A673 (cell line): Measurements from ENCODE around the gene HOXA6. TPM values are rescaled to one million over a fixed set of nuclear protein-coding genes. Genes with fewer than 3 reads are reported as not detected.

Experiments
- BruUV-seq: library from RNA; stranded (reverse); fragments of 400-500 nt; replicated peaks from 2 replicates; lab custom pipeline; 2021; lab: Mats Ljungman, UMichigan
- CTCF ChIA-PET: fragments of 300-600 bp; sonication (Branson Sonifier 250); formaldehyde crosslinking; loops from one replicate; lab custom pipeline; 2022; ENCODE audit warnings: antibody characterized with exemption; lab: Charles Lee
- POLR2A ChIA-PET: fragments of 300-600 bp; sonication (Branson Sonifier 250); formaldehyde crosslinking; loops from one replicate; lab custom pipeline; 2022; ENCODE audit warnings: antibody characterized with exemption; ENCODE audit not compliant: low non-redundant PET; lab: Charles Lee
- DNase-seq: peaks from one replicate; pipeline ENCODE4 v3.0.0-alpha.2; 2015; ENCODE audit warnings: low spot score
- H3K27ac ChIP-seq: fragments of 200-600 bp; sonication (generic); 2 replicates; pipeline ENCODE4 v1.5.1; 2016; ENCODE audit warnings: mixed run types, low read depth, mild to moderate bottlenecking, mixed read lengths, antibody characterized with exemption, low read length; ENCODE audit not compliant: poor library complexity, severe bottlenecking
- H3K27me3 ChIP-seq: fragments of 200-600 bp; sonication (generic); replicated peaks from 2 replicates; pipeline ENCODE4 v1.6.1; 2017; ENCODE audit warnings: mixed run types, low read depth, mild to moderate bottlenecking, mixed read lengths, antibody characterized with exemption, low read length; ENCODE audit not compliant: insufficient read depth, poor library complexity
- H3K36me3 ChIP-seq: fragments of 200-600 bp; sonication (generic); 2 replicates; pipeline ENCODE4 v1.6.1; 2016; ENCODE audit warnings: mixed run types, mild to moderate bottlenecking, mixed read lengths, antibody characterized with exemption, low read length; ENCODE audit not compliant: insufficient read depth, poor library complexity, severe bottlenecking
- H3K4me1 ChIP-seq: fragments of 200-600 bp; sonication (generic); 2 replicates; pipeline ENCODE4 v1.6.1; 2017; ENCODE audit warnings: mixed run types, mild to moderate bottlenecking, mixed read lengths, antibody characterized with exemption, low read length; ENCODE audit not compliant: insufficient read depth, poor library complexity, severe bottlenecking
- H3K4me3 ChIP-seq: fragments of 200-600 bp; sonication (generic); 2 replicates; pipeline ENCODE4 v1.5.1; 2016; ENCODE audit warnings: low read depth, mixed run types, mild to moderate bottlenecking, mixed read lengths, low read length; ENCODE audit not compliant: poor library complexity, severe bottlenecking
- H3K9me3 ChIP-seq: fragments of 200-600 bp; sonication (generic); 2 replicates; pipeline ENCODE4 v1.6.1; 2016; ENCODE audit warnings: mixed run types, low read depth, mild to moderate bottlenecking, mixed read lengths, antibody characterized with exemption, low read length; ENCODE audit not compliant: poor library complexity, severe bottlenecking
- CTCF ChIP-seq: fragments of 300-800, 200-600 bp; sonication (generic); conservative IDR thresholded peaks from 2 replicates; pipeline ENCODE4 v1.5.1; 2017; ENCODE audit warnings: low read depth, mild to moderate bottlenecking, antibody characterized with exemption, low read length, moderate library complexity, mixed read lengths
- EZH2 ChIP-seq: fragments of 200-600 bp; sonication (generic); IDR thresholded peaks from 2 replicates; pipeline ENCODE4 v1.6.1; 2017; ENCODE audit warnings: borderline replicate concordance, low read depth, mild to moderate bottlenecking, mixed read lengths, antibody characterized with exemption, low read length; ENCODE audit not compliant: poor library complexity, severe bottlenecking
- intact Hi-C: fragments of 100-400 bp; cut with micrococcal nuclease; formaldehyde crosslinking; loops from one replicate; pipeline ENCODE4 v1.10.0; 2022; ENCODE audit not compliant: unreplicated experiment
- total RNA-seq: library from RNA; stranded (reverse); gene quantifications from 2 replicates; pipeline ENCODE4 v1.2.3, GENCODE V29; 2021

Gene HOXA6
- total RNA-seq, 1 experiment from 2014 or later = not detected

GRCh38 chr7:27141137-27141922 lies 6.2 kb downstream of the HOXA6 start:
- intact Hi-C loops = loop anchor here (5.0 kb wide), 1 partner anchor 1269 kb away; no protein-coding TSS in a partner anchor
- Histone ChIP-seq H3K27ac (no peak overlapping the region), H3K9me3 (no peaks in the 10 kb centered on the region), H3K4me1 (peaks cover 13% of the 10 kb centered on the region), H3K4me3 (no peak overlapping the region), H3K36me3 (no peaks in the 10 kb centered on the region), H3K27me3 (peaks cover 100% of the 10 kb centered on the region)
- BruUV-seq = no TSS peak
- DNase-seq = no peak
- ChIA-PET POLR2A (no interaction called here), CTCF (no interaction called here)
- no peak for TF ChIP-seq CTCF
- TF ChIP-seq EZH2 = no peak

- ChIA-PET POLR2A (no interaction called here), CTCF (no interaction called here)
- intact Hi-C loops = loop anchor here (5.0 kb wide), 1 partner anchor 1268 kb away; no protein-coding TSS in a partner anchor
- no TSS peak for BruUV-seq
- Histone ChIP-seq H3K9me3 (no peaks in the 10 kb centered on the region), H3K27me3 (peaks cover 100% of the 10 kb centered on the region), H3K4me3 (no peak overlapping the region), H3K27ac (no peak overlapping the region), H3K4me1 (peaks cover 13% of the 10 kb centered on the region), H3K36me3 (no peaks in the 10 kb centered on the region)
- TF ChIP-seq EZH2 = no peak
- TF ChIP-seq CTCF = no peak
- no peak for DNase-seq
Observed at GRCh38 chr7:27140126-27140857, 7.3 kb downstream of the HOXA6 start.

- Histone ChIP-seq H3K27me3 (peaks cover 100% of the 10 kb centered on the region), H3K9me3 (no peaks in the 10 kb centered on the region), H3K4me3 (no peak overlapping the region), H3K36me3 (no peaks in the 10 kb centered on the region), H3K4me1 (peaks cover 13% of the 10 kb centered on the region), H3K27ac (no peak overlapping the region)
- no peak for DNase-seq
- ChIA-PET CTCF (no interaction called here), POLR2A (no interaction called here)
- no TSS peak for BruUV-seq
- no peak for TF ChIP-seq CTCF
- peak; percentile 94 for TF ChIP-seq EZH2
- intact Hi-C loops = loop anchor here (5.0 kb wide), 1 partner anchor 1267 kb away; no protein-coding TSS in a partner anchor
Observed at GRCh38 chr7:27139334-27140125, 8.0 kb downstream of the HOXA6 start.
